Measurements from ENCODE around the gene RBKS. TPM values are rescaled to one million over a fixed set of nuclear protein-coding genes. Genes with fewer than 3 reads are reported as not detected.
"Not testable (repeated sequence)": the region's sequence is repeated elsewhere in the genome, so short reads cannot be mapped to it uniquely, and the experiment has no call there.

The RBKS gene
- total RNA-seq, 1 donor from 2014 or later = 1.8 TPM

DNA sequence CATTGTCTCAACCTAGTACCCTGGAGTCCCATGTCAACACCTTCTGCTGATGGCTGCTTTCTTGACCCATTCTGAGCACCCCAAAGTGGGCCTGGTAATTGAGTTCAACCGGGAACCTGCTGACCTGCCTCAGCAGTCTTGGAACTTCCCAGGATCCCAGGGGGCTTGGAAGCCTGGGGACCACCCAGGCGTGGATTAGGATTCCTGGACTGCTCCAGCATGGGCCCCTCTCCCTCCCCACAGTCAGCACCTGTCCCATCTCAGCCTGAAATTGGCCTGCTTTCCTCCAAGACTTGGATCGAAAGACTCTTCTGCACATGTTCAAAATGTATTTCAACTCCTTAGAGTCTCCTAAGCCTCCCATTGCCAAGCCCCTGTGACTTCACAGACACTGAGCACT is 134.1 kb downstream of the RBKS start:
- no peak overlapping the region for H3K4me3 ChIP-seq (ENCODE audit: low read depth, low read length)
- no peak for DNase-seq (ENCODE audit: low read depth)
- H3K36me3 ChIP-seq (ENCODE audit: control insufficient read depth, insufficient read depth, low read length) = no peaks in the 10 kb centered on the region
- TF ChIP-seq, protein P1, sequence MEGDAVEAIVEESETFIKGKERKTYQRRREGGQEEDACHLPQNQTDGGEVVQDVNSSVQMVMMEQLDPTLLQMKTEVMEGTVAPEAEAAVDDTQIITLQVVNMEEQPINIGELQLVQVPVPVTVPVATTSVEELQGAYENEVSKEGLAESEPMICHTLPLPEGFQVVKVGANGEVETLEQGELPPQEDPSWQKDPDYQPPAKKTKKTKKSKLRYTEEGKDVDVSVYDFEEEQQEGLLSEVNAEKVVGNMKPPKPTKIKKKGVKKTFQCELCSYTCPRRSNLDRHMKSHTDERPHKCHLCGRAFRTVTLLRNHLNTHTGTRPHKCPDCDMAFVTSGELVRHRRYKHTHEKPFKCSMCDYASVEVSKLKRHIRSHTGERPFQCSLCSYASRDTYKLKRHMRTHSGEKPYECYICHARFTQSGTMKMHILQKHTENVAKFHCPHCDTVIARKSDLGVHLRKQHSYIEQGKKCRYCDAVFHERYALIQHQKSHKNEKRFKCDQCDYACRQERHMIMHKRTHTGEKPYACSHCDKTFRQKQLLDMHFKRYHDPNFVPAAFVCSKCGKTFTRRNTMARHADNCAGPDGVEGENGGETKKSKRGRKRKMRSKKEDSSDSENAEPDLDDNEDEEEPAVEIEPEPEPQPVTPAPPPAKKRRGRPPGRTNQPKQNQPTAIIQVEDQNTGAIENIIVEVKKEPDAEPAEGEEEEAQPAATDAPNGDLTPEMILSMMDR (IDR thresholded peaks at IDR 0.05; ENCODE audit: insufficient read depth, low read length, poor library complexity, severe bottlenecking) = no peak
- H3K27me3 ChIP-seq (ENCODE audit: control insufficient read depth, insufficient read depth, low read length) = no peaks in the 10 kb centered on the region

DNA sequence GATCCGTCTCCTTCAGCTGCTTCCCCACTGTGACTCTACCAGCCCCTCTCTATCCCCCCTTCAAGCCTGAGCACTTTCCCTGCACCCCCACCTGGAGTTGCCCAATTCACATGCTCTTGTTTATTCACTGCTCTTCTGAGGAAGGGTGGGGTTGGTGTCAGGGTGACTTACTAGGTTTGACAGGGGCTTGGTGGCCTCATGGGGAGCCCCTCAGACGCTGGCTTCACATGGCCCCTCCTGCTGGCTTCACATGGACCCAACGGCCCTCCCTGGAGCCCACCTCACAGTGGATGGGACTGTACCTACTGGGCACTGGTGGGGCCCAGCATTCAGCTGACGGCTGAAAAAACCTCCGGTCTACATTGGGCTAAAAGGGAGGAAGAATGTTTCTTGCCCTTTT is 135.4 kb downstream of the RBKS start:
- no peaks in the 10 kb centered on the region for H3K27me3 ChIP-seq (ENCODE audit: control insufficient read depth, insufficient read depth, low read length)
- TF ChIP-seq, protein P1 (IDR thresholded peaks at IDR 0.05; ENCODE audit: insufficient read depth, low read length, poor library complexity, severe bottlenecking) = no peak
- no peak for DNase-seq (ENCODE audit: low read depth)
- no peak overlapping the region for H3K4me3 ChIP-seq (ENCODE audit: low read depth, low read length)
- H3K36me3 ChIP-seq (ENCODE audit: control insufficient read depth, insufficient read depth, low read length) = no peaks in the 10 kb centered on the region

DNA sequence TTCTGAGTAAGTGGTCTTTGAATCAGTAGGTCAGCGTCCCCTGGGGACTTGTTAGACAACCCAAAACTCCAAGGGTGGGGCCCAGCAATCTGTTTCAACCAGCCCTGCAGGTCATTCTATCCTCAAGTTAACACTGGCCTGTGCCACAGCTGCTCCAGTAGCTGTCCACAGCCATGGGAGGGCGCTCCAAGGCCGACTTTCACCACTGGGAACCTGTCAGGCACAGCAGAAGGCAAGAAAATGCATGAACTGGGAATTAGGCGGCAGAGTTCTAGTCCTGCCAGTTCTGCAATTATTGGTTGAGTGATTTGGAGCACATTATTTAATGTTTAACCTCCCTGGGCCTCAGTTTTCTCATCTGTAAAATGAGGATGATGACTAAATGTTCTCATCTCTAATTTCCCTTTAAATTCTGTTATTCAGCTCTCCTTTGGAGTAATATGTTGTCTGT is 136.0 kb downstream of the RBKS start:
- H3K4me3 ChIP-seq (ENCODE audit: low read depth, low read length) = no peak overlapping the region

DNA sequence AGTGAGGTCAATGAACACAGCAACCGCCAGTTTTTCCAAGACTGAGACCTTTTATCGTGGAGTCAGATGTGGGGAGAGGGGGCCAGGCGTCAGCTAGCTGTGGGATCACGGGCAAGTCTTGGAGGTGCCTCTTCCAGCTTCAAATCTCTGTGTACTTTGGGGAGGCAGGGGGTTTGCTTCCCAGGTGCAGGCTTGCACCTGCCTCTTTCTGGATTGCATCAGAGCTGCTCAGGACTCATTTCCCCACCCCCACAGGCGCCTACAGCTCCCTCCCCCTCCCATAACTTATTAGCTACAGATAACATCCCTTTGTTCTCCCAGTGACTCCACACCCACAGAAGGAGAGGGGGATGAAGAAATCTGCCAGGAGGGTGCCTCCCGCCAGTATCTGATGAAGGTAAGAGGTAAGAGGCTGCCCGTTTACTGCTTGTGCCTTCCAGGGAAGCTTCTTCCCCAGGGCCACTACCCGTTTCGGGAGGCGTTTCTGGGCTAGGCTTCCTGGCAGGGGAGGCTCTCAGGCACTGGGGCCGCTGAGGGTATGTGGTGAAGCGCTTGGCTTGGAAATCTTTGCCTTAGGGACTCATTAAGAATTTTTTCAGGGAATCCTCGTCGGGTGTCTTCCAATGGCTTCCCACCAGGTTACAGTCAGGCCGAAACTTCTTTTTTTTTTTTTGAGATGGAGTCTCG is 137.5 kb downstream of the RBKS start:
- TF ChIP-seq, protein P1 (IDR thresholded peaks at IDR 0.05; ENCODE audit: insufficient read depth, low read length, poor library complexity, severe bottlenecking) = no peak
- Histone ChIP-seq H3K4me3 (ENCODE audit: low read depth, low read length) (peak overlapping the region; percentile 48), H3K36me3 (ENCODE audit: control insufficient read depth, insufficient read depth, low read length) (no peaks in the 10 kb centered on the region), H3K27me3 (ENCODE audit: control insufficient read depth, insufficient read depth, low read length) (no peaks in the 10 kb centered on the region)
- no peak for DNase-seq (ENCODE audit: low read depth)

More for the DNA sequence above, 136.0 kb downstream of the RBKS start:
- TF ChIP-seq, protein P1 (IDR thresholded peaks at IDR 0.05; ENCODE audit: insufficient read depth, low read length, poor library complexity, severe bottlenecking) = peak; percentile 78
- no peaks in the 10 kb centered on the region for H3K36me3 ChIP-seq (ENCODE audit: control insufficient read depth, insufficient read depth, low read length)
- no peaks in the 10 kb centered on the region for H3K27me3 ChIP-seq (ENCODE audit: control insufficient read depth, insufficient read depth, low read length)
- no peak for DNase-seq (ENCODE audit: low read depth)

DNA sequence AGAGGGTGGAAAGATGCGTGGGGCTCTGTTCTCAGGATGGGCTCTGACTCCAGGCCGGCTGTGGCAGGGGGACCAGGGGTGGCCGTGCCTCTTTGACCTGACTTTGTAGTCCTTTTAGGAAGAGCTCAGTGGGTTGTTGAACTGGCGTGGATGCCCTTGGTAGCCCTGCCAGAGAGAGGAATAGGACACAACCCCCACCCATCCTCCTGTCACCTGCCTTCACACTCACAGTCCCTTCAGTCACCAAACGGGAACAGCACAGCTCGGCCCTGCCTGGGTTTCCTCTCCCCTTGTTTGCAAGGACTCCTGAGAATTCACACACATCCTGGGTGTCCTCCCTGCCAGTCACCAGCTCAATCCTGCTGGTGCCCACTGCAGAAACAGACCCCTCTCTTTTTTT is 138.8 kb downstream of the RBKS start:
- TF ChIP-seq, protein P1 (IDR thresholded peaks at IDR 0.05; ENCODE audit: insufficient read depth, low read length, poor library complexity, severe bottlenecking) = no peak
- no peaks in the 10 kb centered on the region for H3K27me3 ChIP-seq (ENCODE audit: control insufficient read depth, insufficient read depth, low read length)
- no peak overlapping the region for H3K4me3 ChIP-seq (ENCODE audit: low read depth, low read length)
- no peaks in the 10 kb centered on the region for H3K36me3 ChIP-seq (ENCODE audit: control insufficient read depth, insufficient read depth, low read length)
- no peak for DNase-seq (ENCODE audit: low read depth)

DNA sequence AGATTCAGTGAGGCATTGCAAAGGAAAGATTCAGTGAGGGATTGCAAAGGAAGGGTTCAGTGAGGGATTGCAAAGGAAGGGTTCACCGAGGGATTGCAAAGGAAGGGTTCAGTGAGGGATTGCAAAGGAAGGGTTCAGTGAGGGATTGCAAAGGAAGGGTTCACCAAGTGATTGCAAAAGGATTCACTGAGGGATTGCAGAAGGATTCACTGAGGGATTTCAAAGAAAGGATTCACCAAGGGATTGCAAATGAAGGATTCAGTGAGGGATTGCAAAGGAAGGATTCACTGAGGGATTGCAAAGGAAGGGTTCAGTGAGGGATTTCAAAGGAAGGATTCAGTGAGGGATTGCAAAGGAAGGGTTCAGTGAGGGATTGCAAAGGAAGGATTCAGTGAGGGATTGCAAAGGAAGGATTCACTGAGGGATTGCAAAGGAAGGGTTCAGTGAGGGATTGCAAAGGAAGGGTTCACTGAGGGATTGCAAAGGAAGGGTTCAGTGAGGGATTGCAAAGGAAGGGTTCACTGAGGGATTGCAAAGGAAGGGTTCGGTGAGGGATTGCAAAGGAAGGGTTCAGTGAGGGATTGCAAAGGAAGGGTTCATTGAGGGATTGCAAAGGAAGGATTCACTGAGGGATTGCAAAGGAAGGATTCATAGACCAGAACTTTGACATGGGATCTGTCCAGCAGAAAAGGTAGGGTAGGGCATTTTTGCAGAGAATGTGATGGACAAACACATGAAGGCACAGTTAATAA is 141.2 kb downstream of the RBKS start:
- not testable (repeated sequence) for DNase-seq (ENCODE audit: low read depth); H3K27me3 ChIP-seq (ENCODE audit: control insufficient read depth, insufficient read depth, low read length); H3K4me3 ChIP-seq (ENCODE audit: low read depth, low read length); H3K36me3 ChIP-seq (ENCODE audit: control insufficient read depth, insufficient read depth, low read length)
